Occipital lobe (tissue), 2 donors: Measurements from ENCODE around the gene SEMA3A. TPM values are rescaled to one million over a fixed set of nuclear protein-coding genes. Genes with fewer than 3 reads are reported as not detected.
"Not testable (repeated sequence)": the region's sequence is repeated elsewhere in the genome, so short reads cannot be mapped to it uniquely, and the experiment has no call there.

ENCODE experiments used
- DNase-seq: peaks from one replicate; lab custom pipeline; 2025; lab: John Stamatoyannopoulos, UW
- total RNA-seq: library from RNA; depleted of rRNA; stranded (reverse); fragments of >200 nt; gene quantifications from one replicate; pipeline ENCODE4 v1.2.3, GENCODE V29; 2014

The SEMA3A gene
- total RNA-seq, 1 donor from 2014 or later: 46.8 TPM

- DNase-seq: no peak
Observed at GRCh38 chr7:84069033-84069432, 125.6 kb downstream of the SEMA3A start.

- DNase-seq: not testable (repeated sequence)
Observed at GRCh38 chr7:84062489-84062901, 132.1 kb downstream of the SEMA3A start.

GRCh38 chr7:84060760-84061261, 133.8 kb downstream of the SEMA3A start:
- no peak for DNase-seq

GRCh38 chr7:84060000-84060399, 134.6 kb downstream of the SEMA3A start:
- no peak for DNase-seq

GRCh38 chr7:84058311-84059076, 136.1 kb downstream of the SEMA3A start:
- DNase-seq: no peak

- no peak for DNase-seq
Observed at GRCh38 chr7:84057576-84057975, 137.0 kb downstream of the SEMA3A start.

GRCh38 chr7:84055904-84056605, 138.5 kb downstream of the SEMA3A start:
- no peak for DNase-seq

- DNase-seq: not testable (repeated sequence)
Observed at GRCh38 chr7:84055199-84055598, 139.4 kb downstream of the SEMA3A start.

GRCh38 chr7:84049071-84049836, 145.3 kb downstream of the SEMA3A start:
- DNase-seq: no peak

GRCh38 chr7:84047085-84047484, 147.5 kb downstream of the SEMA3A start:
- DNase-seq: no peak

- no peak for DNase-seq
Observed at GRCh38 chr7:84044834-84045233, 149.8 kb downstream of the SEMA3A start.

- no peak for DNase-seq
Observed at GRCh38 chr7:84043661-84044191, 150.9 kb downstream of the SEMA3A start.

GRCh38 chr7:84042110-84042539, 152.5 kb downstream of the SEMA3A start:
- no peak for DNase-seq

GRCh38 chr7:84041649-84042048, 152.9 kb downstream of the SEMA3A start:
- DNase-seq: no peak

- no peak for DNase-seq
Observed at GRCh38 chr7:84040355-84040754, 154.2 kb downstream of the SEMA3A start.

GRCh38 chr7:84039432-84039831, 155.2 kb downstream of the SEMA3A start:
- DNase-seq: no peak

- DNase-seq: no peak
Observed at GRCh38 chr7:84027678-84028077, 166.9 kb downstream of the SEMA3A start.

- no peak for DNase-seq
Observed at GRCh38 chr7:84025332-84025927, 169.2 kb downstream of the SEMA3A start.

GRCh38 chr7:84022684-84023308, 171.8 kb downstream of the SEMA3A start:
- DNase-seq: no peak

GRCh38 chr7:84022009-84022408, 172.6 kb downstream of the SEMA3A start:
- DNase-seq: no peak
